ENCODE data around the gene TGFB1. TPM values are rescaled to one million over a fixed set of nuclear protein-coding genes. Genes with fewer than 3 reads are reported as not detected.

Gene TGFB1
- total and polyA plus RNA-seq, 2 of the 13 experiments (the other 11 are each of a cell fraction or from before 2014, with no cell fraction given), result 4.1 to 5.4 TPM

- TF ChIP-seq DBP (CRISPR knock-in tag; IDR thresholded peaks at IDR 0.05; ENCODE audit: not compliant biosample characterization) (no peak), ZBTB7A (CRISPR knock-in tag; IDR thresholded peaks at IDR 0.05) (no peak), ZBTB25 (CRISPR knock-in tag; IDR thresholded peaks at IDR 0.05) (no peak), MIER2 (CRISPR knock-in tag; IDR thresholded peaks at IDR 0.05) (no peak), FOXJ3 (CRISPR knock-in tag; IDR thresholded peaks at IDR 0.05; ENCODE audit: borderline replicate concordance) (no peak), GATAD1 (CRISPR knock-in tag; IDR thresholded peaks at IDR 0.05) (no peak), ZNF275 (CRISPR knock-in tag; IDR thresholded peaks at IDR 0.05; ENCODE audit: borderline replicate concordance) (no peak), HNF1A (IDR thresholded peaks at IDR 0.05; ENCODE audit: low read depth) (no peak), HNF1A (CRISPR knock-in tag; IDR thresholded peaks at IDR 0.05; ENCODE audit: borderline replicate concordance) (0 out of 2 replicates have a peak, but pooled peaks have one; percentile 25), CREB1 (IDR thresholded peaks at IDR 0.05) (no peak), CREB1 (CRISPR knock-in tag; IDR thresholded peaks at IDR 0.05) (no peak), ZNF740 (CRISPR knock-in tag; IDR thresholded peaks at IDR 0.05) (peak; percentile 28; the same call in 1 of the 2 replicates), HMGXB4 (CRISPR knock-in tag; IDR thresholded peaks at IDR 0.05; ENCODE audit: borderline replicate concordance in 1 of 2, low read depth in 1 of 2) (peak in 1 of 2 experiments; percentile 23; a peak in 1 of 4 replicates), ZNF3 (CRISPR knock-in tag; IDR thresholded peaks at IDR 0.05) (no peak), RFX3 (CRISPR knock-in tag; IDR thresholded peaks at IDR 0.05) (no peak), PPARG (CRISPR knock-in tag; conservative IDR thresholded peaks at IDR 0.05) (no peak), ZNF296 (CRISPR knock-in tag; conservative IDR thresholded peaks at IDR 0.05) (no peak)
Observed at GRCh38 chr19:41351339-41352245, 2.1 kb downstream of the TGFB1 start (continued).

All from HepG2 (cell line).